ENCODE measurements around the gene PTCH2. TPM values are rescaled to one million over a fixed set of nuclear protein-coding genes. Genes with fewer than 3 reads are reported as not detected.
"Not testable (repeated sequence)": the region's sequence is repeated elsewhere in the genome, so short reads cannot be mapped to it uniquely, and the experiment has no call there.

PTCH2 gene
- total RNA-seq, 1 donor from 2014 or later = not detected

DNA sequence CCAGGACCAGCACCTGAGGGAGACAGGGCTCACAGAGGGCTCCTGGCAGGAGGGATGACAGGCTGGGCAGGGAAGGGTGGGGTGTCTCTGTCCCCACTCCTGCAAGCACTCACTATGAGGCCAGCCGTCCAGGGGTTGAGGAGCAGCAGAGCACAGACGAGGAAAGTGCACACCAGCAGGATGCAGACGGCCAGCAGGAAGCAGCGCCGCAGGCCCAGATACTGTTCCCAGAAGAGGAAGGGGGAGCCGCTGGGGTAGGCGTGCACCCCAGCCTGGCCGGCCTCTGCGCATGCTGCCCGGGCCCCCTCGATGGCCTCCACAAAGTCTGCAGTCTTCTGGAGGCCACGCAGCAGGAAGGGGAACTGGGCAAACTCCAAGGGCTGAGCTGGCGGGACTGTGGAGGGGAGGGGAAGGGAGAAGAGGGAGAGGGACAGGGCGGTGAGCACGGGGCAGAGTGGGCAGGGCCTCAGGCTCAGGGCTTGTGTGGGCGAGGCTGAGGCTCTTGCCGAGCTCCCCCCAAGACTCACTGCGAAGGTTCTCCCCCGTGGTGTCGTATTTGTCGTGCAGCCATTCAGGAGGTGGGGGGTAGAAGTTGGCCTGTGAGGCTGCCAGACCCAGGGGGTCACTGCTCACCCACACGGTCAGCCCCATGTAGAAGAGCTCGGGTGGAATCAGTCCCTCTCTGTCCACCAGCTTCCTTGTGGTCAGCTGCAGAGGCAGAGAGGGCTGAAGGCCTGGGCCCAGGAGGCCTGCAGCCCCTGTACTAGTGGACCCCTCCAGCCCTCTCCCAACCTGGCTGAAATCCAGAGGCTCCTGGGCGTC is 16.5 kb downstream of the PTCH2 start:
- no peak for DNase-seq (ENCODE audit: low read depth)
- TF ChIP-seq, protein P1, sequence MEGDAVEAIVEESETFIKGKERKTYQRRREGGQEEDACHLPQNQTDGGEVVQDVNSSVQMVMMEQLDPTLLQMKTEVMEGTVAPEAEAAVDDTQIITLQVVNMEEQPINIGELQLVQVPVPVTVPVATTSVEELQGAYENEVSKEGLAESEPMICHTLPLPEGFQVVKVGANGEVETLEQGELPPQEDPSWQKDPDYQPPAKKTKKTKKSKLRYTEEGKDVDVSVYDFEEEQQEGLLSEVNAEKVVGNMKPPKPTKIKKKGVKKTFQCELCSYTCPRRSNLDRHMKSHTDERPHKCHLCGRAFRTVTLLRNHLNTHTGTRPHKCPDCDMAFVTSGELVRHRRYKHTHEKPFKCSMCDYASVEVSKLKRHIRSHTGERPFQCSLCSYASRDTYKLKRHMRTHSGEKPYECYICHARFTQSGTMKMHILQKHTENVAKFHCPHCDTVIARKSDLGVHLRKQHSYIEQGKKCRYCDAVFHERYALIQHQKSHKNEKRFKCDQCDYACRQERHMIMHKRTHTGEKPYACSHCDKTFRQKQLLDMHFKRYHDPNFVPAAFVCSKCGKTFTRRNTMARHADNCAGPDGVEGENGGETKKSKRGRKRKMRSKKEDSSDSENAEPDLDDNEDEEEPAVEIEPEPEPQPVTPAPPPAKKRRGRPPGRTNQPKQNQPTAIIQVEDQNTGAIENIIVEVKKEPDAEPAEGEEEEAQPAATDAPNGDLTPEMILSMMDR (conservative IDR thresholded peaks at IDR 0.05; ENCODE audit: low read depth, low read length) = no peak
- no peak overlapping the region for H3K4me3 ChIP-seq (ENCODE audit: low read depth, low read length)

DNA sequence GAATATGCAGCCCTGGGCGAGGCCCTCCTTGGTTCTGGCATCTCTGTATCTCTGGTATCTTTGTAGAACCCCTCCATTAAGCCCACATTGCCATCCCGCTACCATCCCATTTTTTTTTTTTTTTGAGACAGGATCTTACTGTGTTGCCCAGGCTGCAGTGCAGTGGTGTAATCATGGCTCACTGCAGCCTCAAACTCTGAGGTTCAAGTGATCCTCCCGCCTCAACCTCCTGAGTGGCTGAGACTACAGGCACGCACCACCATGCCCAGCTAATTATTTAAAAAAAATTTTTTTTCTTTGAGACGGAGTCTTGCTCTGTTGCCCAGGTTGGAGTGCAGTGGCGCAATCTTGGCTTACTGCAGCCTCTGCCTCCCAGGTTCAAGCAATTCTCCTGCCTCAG is 18.7 kb downstream of the PTCH2 start:
- H3K4me3 ChIP-seq (ENCODE audit: low read depth, low read length); DNase-seq (ENCODE audit: low read depth): not testable (repeated sequence)

DNA sequence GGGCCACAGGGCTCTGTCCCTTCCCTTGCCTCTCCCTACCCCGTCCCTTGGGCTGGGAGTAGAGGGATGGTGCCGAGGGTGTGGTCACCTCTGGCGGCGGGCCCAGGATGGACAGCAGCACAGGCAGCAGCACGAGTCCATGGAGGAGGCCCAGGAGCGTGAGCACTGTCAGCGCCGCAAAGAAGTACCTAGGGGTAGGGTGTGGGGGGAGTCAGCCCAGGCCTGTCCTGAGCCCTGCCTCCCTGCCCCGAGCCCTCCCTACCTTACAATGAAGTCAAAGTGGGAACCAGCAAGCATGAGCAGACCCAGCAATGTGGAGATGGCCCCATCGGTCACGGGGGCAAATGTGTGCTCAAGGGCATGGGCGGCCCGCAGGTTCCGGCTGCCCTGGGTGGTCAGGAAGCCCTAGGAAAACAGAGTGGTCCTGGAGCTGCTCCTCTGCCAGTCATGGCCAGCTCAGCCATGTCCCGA is 20.0 kb downstream of the PTCH2 start:
- TF ChIP-seq, protein P1 (conservative IDR thresholded peaks at IDR 0.05; ENCODE audit: low read depth, low read length) = no peak
- H3K4me3 ChIP-seq (ENCODE audit: low read depth, low read length) = no peak overlapping the region
- no peak for DNase-seq (ENCODE audit: low read depth)

DNA sequence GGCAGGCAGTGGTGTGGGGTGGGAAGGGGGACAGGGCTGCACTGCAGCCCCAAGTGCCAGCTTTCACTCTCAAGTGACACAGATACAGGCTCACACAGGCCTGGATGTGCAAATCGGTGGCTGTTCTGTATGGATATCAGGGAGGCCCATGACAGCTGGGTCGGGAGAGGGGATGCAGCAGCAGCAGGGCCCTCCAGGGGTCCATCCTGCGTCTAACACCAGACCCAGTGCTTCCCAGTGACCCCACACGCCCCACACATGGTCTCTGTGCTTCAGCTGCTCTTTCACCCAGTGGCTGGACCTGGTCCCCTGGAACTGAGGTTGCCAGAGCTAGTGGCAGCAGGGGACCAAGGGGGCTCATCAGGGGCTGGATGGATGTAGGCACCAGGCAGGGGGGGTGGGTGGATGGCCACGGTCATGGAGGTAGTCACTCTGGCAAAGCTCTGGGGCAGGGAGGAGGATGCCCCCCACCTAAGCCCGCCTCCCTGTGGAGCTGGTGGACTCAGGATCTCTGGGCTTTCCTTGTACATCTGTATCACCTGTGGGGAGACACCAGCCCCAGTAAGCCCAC is 20.8 kb downstream of the PTCH2 start:
- TF ChIP-seq, protein P1 (conservative IDR thresholded peaks at IDR 0.05; ENCODE audit: low read depth, low read length) = no peak
- H3K4me3 ChIP-seq (ENCODE audit: low read depth, low read length) = no peak overlapping the region
- no peak for DNase-seq (ENCODE audit: low read depth)

DNA sequence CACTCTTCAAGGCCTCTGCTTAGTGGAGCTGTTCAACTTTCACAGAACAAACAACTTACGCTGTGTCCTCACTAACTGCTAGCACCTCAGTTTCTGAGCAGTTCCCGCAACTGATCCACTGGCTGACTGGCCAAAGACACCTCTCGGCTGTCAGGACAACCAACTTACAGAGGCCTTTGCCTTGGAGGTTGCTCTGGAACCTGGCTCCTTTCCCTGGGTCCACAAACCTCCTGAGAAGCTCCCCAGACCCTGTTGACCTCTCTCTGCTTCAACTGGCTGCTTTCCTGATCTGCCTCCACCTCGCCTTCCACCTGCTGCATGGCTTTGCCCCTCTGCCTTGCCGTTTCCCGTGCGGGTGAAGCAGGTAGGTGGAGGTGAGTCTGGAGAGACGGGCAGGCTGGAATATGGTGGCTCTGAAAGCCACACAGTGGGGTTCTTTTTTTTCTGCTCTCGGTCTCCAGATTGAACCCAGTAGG is 21.8 kb downstream of the PTCH2 start:
- no peak for DNase-seq (ENCODE audit: low read depth)
- TF ChIP-seq, protein P1 (conservative IDR thresholded peaks at IDR 0.05; ENCODE audit: low read depth, low read length) = no peak
- H3K4me3 ChIP-seq (ENCODE audit: low read depth, low read length) = no peak overlapping the region

DNA sequence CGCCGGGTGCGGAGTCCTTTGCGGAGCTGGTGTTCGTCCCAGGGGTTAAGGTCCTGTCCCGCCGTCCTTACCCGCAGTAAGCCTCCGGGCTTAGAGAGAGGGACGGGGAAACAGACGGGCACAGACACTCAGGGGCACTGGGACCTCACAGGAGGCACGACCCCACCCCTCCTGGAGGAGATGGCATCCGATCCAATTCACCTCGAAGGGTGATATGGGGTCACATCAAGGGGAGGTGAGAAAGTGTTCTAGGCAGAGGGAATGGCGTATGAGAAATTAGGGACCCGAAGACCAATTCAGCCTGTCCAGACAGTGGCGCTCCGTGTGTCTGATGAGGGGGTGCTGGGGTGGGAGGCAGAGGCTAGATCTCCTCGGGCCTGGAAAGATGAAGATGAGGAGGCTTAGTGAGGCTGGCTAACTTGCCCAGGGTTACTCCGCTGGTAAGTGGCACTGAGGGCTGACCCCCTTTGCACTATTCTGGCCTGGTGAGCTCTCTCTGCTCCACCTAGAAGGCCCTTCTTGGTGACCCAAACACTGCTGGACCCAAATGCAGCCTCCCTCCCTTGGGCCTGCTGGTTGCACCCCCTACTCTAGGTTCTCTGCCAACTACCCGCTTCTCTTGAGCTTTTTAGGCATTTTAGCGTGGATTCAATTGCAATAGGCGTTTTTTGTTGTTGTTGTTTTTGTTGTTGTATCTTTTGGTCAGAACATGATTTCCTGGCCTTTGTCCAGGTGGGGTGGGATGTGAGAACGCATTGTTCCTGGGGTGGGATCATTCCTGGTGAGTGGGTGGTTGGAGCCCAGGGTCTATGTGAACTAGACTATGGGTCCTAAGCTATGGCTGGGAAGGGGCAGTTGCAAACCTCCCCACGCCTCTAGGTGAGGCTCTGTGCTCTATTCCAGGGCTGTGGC is 22.5 kb downstream of the PTCH2 start:
- no peak for DNase-seq (ENCODE audit: low read depth)
- TF ChIP-seq, protein P1 (conservative IDR thresholded peaks at IDR 0.05; ENCODE audit: low read depth, low read length) = no peak
- peak overlapping the region; percentile 49 for H3K4me3 ChIP-seq (ENCODE audit: low read depth, low read length)
